ENCODE measurements around the gene TM9SF4.

DNA sequence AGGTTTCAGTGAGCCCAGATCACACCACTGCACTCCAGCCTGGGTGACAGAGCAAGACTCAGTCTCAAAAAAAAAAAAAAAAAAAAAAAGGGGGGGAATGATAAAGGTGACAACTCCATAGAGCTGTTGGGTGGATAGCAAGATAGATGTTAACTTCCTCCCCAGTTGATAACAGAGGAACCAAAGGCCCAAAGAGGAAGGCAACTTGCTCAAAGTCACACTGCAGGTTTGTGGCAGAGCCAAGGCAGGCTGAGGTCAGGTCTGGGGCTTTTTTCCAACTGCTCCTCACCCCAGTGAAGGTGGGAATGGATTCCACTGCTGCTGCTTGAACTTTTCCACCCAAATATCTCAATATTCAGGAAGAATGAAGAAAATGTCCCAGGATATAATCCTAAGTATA, 30.7 kb upstream of the TM9SF4 start:
- no peak for TF ChIP-seq POLR2AphosphoS5 (IDR thresholded peaks at IDR 0.05; ENCODE audit: borderline replicate concordance, low read depth, low read length)
- TF ChIP-seq EZH2 (IDR thresholded peaks at IDR 0.05): no peak
